CD4-positive, alpha-beta T cell treated with Interleukin-4 for 1 hour (primary cell): ENCODE measurements around the gene B3GNT7.
"Not testable (repeated sequence)": the region's sequence is repeated elsewhere in the genome, so short reads cannot be mapped to it uniquely, and the experiment has no call there.

Source experiments
- DNase-seq, 2 donors: peaks; one replicate each; pipeline ENCODE4 v3.0.0-alpha.2; 2020 to 2022

B3GNT7 gene

DNA sequence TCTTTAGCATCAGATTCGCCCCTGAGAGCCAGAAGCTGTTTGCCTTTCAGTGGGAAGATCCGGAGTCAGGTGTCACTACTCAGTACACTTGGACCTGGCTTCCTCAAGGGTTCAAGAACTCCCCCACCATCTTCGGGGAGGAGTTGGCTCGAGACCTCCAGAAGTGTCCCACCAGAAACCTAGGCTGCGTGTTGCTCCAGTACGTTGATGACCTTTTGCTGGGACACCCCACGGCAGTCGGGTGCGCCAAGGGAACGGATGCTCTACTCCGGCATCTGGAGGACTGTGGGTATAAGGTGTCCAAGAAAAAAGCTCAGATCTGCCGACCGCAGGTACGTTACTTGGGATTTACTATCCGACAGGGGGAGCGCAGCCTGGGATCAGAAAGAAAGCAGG is 8.7 kb downstream of the B3GNT7 start:
- not testable (repeated sequence) for DNase-seq

DNA sequence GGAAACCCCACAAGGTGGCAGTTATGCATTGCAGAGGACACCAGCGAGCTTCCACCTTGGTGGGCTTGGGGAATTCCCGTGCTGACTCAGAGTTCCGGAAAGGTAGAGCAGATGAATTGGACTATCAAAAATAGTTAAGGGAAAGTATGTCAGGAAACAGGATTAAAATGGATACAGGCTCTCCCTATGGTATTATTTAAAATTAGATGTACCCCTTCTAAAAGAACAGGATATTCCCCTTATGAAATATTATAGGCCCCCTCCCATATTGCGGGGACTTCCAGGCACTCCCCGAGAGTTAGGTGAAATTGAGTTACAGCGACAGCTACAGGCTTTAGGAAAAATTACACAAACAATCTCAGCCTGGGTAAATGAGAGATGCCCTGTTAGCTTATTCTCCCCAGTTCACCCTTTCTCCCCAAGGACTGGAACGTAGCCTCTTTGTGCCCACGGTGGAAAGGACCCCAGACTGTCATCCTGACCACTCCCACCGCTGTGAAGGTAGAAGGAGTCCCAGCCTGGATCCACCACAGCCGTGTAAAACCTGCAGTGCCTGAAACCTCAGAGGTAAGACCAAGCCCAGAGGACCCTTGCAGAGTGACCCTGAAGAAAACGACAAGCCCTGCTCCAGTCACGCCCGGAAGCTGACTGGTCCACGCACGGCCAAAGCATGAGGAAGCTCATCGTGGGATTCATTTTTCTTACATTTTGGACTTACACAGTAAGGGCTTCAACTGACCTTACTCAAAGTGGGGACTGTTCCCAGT is 10.3 kb downstream of the B3GNT7 start:
- DNase-seq: peak in 1 of 2 donors; percentile 38

DNA sequence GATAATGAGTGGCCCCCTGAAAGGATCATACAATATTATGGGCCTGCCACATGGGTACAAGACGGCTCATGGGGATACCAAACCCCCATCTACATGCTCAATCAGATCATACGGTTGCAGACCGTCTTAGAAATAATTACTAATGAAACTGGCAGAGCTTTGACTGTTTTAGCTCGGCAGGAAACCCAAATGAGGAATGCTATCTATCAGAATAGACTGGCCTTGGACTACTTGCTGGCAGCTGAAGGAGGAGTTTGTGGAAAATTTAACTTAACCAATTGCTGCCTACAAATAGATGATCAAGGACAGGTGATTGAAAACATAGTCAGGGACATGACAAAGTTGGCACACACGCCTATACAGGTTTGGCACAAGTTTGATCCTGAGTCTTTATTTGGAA is 12.2 kb downstream of the B3GNT7 start:
- not testable (repeated sequence) for DNase-seq

DNA sequence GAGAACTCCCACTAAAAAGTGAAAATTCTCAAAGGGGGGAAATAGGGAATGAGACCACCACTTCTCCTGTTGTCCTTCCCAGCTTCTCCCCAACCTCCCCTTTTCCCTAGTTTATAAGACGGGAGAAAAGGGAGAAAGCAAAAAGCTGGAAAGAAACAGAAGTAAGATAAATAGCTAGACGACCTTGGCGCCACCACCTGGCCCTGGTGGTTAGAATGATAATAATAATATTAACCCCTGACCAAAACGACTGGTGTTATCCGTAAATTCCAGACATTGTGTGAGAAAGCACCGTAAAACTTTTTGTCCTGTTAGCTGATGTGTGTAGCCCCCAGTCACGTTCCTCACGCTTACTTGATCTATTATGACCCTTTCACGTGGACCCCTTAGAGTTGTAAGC is 12.8 kb downstream of the B3GNT7 start:
- DNase-seq: not testable (repeated sequence)

DNA sequence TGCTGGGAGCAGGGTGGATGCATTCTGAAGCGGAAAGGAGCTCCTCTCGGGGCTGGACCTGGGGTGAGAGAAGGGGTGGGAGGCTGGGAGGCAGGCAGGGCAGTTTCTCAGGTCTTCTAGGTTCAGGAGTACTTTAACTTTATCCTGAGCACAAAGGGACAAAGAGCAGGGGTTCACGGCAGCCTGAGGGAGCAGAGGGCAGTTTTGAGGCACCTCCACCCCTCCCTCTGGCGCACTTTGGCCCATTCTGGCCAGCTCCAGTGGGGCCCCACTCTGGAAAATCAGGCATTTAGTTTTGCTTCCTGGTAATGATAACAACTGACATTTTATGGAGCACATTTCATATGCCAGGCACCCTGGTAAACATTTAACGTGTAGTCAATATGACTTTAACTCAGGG is 14.3 kb downstream of the B3GNT7 start:
- DNase-seq: no peak

DNA sequence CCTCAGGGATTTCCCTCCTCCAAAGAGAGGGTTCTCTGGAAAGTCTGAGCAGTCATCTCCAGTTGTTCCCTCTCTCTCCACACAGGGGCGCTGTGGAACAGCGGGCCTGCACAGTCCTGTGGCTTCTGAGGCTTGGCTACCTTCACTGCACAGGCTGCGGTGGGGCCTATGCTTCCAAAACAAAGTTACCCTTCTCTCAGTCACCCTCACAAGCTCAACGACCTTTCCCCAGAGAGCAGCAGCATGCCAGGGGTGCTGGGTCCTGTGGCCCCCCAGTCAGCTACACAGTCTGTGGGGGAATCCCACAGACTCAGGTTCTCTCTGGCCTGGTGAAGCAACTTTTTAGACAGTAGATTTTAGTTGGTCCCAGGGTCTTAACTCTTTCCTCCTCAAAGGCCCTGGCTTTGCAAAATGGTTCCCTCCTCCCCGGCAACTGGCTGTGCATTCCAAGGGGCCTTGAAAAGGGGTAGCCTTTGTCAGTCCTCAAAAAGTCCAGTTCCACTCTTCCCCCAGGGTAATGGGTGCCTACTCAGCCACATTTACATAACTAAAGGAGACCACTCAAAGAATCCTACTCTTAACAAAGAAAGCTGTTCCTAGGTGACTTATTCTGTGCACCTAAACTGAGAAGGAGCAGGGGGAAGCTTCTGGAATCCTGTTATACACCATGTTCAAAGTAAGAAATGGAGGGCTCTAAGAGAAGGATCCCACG is 14.9 kb downstream of the B3GNT7 start:
- no peak for DNase-seq

DNA sequence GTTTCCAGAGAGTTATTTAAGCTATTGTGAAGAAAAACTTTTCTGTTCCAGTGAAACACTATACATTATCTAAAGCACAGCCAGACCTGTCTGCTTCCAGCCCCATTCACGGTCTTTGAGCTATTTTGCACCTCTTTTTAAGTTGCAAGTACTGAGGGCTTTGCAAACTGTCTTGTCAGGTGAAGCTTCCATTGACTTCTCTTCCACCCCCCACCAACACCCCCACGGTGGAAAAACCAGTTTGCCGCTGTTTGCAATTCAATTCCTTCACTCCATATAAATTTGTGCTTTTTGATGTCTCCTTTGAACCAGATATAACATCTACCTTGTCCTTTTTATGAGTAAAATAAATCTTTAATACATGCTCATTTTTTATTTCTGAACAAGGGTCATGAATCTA is 15.7 kb downstream of the B3GNT7 start:
- DNase-seq: no peak

DNA sequence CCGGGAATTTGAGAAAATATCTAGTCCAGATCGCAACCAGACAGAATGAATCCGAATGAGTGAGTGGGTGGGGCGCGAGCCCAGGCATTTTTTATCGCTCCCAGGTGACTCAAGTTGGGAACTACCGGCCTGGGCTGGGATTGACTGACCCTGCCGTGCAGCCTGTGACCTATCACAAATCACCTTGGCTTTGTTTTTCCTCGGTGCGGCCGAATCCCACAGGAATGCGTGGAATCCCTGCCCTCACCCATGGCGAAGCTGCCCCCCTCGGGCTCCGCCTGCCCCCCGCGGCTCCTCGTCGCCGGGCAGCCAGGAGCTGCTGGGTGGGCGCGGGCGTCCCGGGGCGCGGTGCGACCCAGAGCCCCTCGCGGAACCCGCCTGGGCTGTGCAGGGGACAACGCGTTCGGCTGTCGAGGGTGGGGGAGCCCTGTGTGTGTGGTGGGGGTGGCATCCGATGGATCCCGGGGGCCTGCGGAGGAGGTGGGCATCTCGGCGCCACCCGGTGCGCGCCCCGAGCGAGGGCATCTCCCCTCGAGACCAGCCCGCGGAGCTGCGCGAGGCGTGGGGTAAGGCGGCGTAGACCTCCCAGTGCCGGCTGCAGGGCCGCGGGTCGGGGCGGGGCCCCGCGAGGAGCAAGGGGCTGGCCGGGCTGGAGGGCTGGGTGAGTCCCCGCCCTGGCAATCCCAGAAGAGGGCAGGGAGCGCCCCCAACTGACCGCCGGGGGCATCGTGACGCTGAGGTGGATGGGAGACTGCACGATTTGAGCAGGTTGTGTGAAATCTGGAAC is 16.5 kb downstream of the B3GNT7 start:
- peak; percentile 69 to 78 for DNase-seq

DNA sequence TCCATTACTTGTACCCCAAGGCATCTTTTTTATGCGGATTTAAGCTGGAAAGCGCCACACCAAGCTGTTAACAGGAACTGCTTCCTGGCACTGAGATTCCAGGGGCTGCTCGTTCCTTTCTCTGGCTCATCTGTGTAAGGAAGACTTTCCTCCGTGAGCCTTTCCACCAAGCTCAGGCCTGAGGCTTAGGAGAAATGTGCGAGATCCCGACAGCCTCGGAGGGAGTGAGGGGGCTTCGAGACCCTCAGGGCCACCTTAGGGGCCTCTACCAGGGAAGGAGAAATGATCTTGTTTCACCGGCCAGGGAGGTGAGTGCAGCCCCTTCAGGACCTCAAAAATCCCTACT is 17.1 kb downstream of the B3GNT7 start:
- no peak for DNase-seq

DNA sequence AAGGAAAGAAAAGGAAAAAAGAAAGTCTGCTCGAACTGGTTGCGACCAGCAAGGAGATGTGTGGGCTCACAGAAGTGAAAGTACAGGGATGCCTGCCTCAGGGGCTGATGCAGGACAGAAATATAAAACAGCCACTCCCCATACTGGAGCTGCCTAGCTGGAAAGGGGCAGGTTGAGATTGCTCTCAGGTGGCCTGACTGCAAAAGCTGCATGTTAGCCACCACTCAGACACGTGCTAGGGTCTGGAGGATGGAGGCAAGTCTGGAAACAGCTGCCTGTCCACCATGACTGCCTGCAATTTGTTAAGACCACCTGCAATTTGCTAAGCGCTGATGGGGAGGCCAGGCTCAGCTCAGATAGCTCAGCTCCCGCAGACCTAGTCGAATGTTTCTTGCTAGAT is 17.9 kb downstream of the B3GNT7 start:
- no peak for DNase-seq

DNA sequence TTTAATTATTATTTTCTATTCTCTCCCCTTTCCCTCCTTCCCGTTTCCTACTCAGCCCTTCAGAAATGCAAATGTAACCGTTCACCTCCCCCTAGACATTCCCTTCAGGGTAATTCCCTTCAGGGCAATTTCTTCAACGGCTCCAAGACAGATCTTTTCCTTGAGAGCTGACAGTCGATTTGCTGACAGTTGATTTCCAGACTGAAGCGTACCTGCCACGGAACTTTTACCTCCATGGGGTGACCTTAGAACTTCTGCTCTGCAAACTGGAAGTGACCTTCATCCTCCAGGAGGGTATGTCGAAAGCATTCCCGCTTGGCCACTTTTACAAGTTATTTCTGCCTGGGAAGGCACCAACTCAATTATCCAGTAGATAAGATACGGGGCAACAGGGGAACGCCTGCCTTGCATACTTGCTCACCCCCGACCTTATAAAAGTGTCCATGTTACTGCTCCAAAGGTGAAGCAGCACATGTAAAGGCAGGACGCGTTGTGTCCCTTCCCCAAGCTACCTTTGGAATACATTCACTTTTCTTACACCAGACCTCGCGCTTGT is 18.5 kb downstream of the B3GNT7 start:
- no peak for DNase-seq

DNA sequence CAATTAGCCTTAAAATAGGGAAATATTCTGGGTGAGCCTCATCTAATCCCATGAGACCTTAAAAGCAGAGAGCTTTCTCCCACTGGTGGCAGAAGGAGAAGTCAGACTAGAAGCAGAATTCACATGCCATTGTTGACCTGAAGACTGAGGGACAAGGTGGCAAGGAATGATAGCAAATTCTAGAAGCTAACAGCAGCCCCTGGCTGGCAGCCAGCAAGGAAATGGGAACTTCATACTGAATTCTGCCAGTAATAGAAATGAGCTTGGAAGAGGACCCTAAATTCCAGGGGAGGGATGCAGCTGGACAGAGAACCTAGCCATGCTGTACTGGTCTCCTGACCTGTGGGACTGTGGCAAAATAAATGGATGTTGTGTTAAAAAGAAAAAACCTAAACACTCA is 19.5 kb downstream of the B3GNT7 start:
- DNase-seq: no peak

DNA sequence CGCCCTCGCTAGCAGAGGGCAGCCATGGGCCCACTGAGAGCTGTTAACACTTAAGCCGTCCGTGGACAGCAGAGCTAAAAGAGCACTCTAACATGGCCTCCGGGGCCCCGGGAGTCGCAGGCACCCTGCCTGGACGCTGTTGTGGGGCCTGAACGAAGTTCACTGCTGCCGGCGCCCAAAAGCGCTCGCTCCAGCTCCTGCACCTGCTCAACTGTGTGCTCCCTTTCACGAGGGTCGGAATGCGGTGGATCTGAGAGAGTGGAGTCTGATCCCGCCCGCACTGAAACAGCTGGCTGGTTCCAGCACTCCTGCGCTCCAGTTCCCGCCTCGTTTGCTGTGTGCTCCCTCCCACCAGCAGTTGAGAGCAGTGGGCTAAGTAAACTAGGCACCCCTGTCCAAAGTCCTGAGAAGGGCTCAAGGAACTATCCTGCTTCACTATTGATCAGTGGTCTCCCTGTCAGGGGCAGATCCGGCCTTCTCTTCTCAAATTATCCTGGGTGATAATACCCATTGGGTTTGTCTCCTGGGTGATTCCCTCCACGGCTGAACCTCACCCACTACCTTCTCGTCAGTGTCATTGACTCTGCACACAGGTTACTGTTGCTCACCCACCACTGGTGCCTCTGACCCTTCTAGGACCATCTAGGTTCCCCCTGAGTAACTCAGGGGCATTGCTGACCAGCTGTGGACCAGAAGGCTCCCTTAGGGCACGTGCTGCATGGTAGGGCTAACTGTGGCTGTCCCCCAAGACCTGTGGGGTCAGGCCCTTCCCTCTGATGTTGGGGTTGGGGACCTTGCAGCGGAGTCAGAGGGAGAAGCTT is 23.5 kb downstream of the B3GNT7 start:
- no peak for DNase-seq

DNA sequence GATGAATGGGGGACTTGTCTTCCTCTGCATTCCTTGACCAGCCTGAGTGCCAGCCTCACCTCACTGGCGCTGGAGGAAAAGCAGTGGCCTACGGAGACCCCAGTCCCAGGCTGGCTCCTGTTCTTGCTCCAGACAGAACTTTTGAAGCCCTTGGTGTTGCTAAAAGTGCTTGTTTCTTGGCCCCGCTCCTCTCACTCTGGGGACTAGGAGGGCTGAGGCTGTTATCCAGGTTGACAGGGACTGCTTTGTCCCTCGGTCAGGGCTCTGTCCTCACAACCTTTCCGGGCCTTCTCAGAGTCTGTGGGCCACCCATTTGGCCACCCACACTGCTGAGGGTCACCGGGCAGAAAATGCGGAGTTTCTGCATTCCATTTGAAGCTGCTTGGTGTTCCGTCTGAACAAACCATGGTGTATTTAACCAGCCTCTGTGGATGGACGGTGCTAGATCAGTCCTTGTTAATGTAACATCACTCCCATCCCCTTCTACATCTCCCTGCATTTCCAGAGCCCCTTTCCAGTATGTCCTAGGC is 25.6 kb downstream of the B3GNT7 start:
- DNase-seq: no peak

DNA sequence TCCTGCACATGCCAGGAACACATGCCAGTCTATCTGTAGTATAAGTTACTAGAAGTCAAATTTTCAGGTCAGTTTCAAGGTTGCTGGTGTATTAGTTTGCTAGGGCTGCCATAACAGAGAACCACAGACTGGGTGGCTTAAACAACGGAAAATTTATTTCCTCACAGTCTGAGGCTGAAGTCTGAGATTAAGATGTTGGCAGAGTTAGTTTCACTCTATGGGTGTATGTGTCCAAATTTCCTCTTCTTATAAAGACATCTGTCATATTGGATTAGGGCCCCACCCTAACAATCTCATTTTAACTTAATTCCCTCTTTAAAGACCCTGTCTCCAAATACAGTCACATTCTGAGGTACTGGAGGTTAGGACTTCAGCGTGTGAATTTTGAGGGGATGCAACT is 26.5 kb downstream of the B3GNT7 start:
- no peak for DNase-seq

DNA sequence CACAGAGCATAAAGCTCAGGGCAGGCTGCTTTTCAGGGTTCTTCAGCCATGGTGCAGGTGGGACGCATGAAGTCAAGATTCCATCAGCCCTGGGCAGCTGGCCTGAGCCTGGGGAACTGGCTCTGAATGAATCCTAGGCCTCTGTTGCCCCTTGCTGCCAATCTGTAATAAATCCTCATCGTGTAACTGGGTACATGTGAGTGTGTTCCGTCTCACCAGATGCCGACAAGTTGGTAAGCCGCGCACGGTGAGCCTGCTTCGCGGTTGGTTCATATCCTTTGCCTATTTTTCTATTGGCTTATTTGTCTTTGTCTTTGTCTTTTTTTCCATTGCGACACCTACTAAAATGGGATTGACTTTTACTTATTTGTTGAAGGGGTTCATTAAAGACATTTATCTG is 27.7 kb downstream of the B3GNT7 start:
- DNase-seq: no peak

DNA sequence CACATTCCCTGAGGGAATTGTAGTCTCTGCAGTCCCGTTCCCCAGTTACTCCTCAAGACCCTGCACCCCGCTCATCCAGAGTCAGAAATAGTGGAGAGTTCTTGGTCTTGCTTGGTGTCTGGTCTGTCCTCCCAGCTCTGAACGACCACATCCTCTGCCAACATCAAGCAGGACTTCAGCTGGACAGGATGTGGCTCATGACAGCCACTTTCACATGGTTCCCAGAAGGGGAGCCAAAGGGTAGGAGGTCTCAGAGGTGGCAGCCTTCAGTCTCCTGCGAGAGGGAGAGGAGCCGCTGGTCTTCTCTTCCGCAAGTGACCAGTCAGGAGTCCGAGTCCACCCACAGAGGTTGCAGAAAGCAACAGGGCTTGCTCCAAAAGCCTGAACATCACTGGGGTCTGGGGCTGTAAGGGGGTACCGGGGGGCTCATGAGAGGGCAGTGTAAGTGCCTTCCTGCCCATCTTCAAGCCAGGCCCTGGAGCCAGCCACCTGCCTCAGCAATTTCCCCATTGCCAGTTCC is 29.8 kb downstream of the B3GNT7 start:
- DNase-seq: no peak

DNA sequence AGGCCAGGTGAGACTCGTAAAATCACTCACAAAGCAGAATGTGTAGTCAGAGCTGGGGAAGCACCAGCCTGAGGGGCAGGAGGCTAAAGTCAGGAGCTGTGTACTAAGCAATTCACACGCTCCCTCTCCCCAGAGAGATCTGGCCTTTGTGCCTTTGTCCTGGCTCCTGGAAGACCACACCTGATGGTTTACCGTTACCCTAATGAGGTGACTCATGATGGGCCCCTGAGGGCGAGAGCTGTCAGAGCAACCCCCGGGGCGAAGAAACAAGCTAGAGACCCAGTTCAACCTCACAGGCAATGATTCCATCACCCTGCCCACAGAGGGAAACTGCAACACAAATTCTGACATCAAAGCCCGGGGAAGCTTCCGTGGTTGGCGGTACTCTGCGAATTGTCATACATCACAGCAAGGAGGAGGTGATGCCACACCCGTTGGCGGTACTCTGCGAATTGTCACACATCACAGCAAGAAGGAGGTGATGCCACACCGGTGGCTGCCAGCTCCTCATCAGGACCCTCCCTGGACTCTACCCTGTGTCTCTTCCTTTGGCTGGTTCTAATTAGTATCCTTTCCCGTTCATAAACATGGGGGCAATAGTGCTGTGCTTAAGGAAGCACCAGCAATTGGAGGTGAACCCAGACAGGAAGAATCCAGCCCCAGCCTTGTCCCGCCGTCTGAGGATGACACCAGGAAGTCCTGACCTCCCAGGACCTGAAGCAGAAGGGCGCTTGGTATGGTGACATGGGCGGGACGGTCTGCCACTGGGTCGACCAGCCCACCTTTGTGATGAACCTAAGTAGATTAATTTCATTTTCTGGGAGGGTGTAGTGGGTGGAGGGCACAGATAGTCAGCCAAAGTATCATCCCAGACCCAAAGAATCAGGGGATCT is 30.5 kb downstream of the B3GNT7 start:
- DNase-seq: peak; percentile 73 to 84

DNA sequence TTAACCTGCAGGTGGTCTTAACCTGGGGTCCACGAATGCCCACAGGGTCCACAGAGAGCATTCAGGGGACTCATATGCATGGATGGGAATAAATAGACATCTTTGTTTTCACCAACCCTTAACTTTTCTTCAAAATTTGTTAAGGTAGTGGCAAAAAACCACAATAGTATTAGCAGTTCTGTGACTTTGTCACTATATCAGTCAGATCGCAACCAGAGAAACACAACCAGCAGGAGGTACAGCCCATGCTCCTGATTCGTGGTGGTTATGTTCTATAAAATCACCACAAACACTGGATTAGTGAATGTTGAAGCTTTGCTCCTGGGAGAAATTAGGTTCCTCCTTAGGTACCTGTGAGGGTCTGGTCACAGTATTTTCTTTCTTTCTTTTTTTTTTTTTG is 31.6 kb downstream of the B3GNT7 start:
- no peak for DNase-seq

DNA sequence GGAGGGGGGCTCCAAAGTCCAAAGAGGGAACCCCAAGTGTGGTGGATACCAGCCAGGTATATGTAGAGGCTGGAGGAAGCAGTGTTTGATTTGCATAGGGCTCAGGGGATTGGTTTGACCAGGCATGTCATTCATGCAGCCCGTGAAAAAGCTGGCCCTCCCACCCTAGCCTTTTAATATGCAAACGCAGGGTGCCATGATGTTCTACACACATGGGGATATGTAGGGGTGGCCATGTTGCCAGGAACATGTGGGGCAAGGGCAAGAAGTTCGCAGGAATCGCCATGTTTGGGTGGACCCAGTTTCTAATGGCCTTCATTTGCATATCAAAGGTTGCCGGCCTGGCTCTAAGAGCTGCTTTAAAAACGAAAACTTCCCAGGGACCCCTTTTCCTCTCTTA is 33.6 kb downstream of the B3GNT7 start:
- no peak for DNase-seq

DNA sequence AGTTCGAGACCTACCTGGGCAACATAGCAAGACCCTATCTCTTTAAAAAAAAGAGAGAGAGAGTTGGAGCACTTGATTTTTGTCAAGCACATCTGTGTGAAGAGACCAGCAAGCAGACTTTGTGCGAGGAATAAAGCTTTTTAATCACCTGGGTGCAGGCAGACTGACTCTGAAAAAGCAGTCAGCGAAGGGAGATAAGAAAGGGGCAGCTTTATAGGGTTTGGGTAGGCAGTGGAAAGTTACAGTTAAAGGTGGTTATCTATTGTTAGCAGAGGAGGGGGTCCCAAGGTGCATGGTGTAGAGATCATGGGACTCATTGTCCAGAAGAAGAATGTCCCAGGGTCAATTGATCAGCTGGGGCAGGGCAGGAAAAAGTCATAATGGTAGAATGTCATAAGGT is 34.4 kb downstream of the B3GNT7 start:
- no peak for DNase-seq
